Stimulated activated CD8-positive, alpha-beta memory T cell treated with anti-CD3 and anti-CD28 coated beads, Interleukin-4, amount 100 ng/mL, for 1 hour (primary cell): ENCODE results near the gene TEF.

Source experiments
- DNase-seq, 2 donors: peaks; one replicate each; pipeline ENCODE4 v3.0.0-alpha.2; 2020; ENCODE audit warnings: low read depth in 2 of 2, low spot score in 1 of 2

The TEF gene

GRCh38 chr22:41353862-41354575 lies 27.7 kb upstream of the TEF start:
- no peak for DNase-seq

DNA sequence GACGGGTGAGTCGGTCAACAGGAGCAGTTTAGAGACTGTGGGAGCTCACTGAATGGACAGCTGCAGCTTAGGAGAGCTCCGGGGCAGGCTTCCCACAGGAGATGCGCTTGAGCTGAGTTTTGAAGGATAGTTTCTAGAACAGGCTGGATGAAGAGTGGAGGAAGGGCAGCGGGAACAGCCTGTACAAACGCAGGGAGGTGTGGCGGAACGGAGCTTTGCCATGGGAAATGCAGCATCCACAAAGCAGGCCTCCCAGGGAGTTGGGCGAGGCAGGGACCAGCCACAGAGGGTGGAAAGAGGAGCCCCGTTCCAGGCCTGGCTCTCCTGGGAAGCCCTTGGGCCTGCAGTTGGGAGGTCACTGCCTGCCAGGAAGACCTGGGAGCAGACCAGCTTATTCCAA lies 26.8 kb upstream of the TEF start:
- no peak for DNase-seq

- no peak for DNase-seq
Measured at GRCh38 chr22:41355895-41356294, 25.8 kb upstream of the TEF start.

- no peak for DNase-seq
Measured at GRCh38 chr22:41356430-41357028, 25.2 kb upstream of the TEF start.

GRCh38 chr22:41357191-41357590 lies 24.6 kb upstream of the TEF start:
- DNase-seq = no peak

GRCh38 chr22:41358927-41359326 lies 22.8 kb upstream of the TEF start:
- DNase-seq = no peak

DNA sequence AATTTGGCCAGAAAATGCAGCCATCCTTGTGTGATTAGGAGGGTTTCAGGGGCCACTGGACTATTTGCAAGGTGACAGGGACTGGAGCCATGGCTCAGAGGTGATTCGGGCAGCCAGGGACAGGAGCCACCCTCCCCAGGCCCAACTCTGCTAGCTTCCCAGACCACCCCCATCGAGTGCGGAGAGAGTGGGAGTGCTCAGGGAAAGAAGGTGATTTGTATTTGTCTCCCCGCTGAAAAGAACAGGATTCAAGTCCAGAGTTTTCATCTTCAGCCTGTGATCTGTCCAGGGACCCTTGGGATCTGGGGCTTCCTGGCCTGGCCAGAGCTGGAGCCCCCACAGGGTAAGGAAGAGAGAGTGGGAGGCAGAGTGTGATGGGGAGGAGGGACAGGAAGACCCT lies 22.4 kb upstream of the TEF start:
- no peak for DNase-seq

DNA sequence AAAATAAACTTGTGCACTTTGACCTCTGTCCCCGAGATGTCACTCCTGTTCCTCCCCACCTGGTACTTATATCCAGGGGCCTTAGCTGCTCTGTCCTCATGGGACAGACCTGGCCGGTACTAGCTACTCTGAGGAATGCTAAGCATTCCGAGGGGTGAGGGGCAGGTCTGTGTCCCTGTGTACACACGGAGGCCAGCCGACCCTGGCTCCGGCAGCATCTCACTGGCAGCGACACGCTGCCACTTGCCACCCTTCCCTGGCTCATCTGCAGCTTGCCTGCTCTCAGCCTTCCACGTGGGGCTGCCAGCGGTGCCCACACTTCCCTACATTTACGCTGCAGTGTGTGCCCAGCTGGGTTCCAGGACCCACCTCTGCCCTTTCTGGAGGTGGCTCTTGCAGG lies 21.6 kb upstream of the TEF start:
- no peak for DNase-seq

DNA sequence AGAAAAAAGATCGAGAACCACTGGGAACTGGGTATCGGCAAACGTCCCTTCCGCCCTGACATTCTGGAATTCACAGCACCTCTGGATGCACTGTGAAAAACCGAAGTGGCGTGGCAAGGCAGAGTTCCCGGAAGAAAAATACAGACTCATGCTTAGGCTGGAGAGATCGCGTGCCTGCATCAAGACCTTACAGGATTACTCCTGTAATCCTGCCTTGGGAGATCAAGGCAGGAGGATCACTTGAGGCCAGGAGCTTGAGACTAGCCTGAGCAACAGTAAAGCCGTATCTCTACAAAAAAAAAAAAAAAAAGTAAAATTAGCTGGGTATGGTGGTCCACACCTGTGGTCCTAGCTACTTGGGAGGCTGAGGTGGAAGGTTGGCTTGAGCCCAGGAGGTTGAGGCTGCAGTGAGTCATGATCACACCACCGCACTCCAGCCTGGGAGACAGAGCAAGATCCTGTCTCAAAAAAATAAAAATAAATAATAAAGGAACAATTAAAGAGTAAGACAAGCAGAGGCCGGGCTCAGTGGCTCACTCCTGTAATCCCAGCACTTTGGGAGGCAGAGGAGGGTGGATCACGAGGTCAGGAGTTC lies 19.9 kb upstream of the TEF start:
- DNase-seq = no peak

DNA sequence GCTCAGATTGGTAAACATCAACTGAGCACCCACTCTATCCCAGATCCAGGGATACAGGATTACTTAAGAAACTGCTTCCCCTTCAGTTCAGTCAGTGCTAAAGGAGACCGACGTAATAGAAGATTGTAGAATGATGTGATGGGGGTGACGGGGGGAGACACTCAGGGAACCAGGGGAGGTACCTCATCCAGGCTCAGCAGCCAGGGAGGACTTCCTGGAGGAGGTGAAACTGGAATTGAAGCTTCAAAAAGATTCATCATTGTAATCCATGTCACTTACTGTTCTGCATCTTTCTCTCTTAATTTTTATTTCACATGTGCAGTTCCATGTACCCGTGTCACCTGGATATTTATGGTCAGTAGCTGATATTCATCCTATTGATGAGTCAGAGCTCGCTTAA lies 19.1 kb upstream of the TEF start:
- DNase-seq = no peak

DNA sequence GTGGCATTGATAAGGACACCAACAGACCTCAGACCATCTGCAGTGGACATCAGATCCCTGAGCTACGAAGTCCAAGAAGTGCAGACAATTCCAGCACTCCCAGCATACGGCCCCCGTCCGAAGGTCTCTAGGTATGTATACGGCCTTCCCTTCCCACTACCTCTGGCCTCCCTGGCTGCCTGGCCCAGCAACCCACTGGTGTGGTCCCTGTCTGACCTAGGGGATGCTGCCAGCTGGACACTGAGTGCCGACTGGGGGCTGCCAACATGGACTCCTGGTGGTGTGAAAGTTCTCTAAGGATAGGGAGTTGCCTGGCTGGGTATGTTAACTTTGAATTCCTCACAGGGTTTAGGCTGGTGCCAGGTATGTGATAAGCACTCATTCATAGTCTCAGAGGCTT lies 17.5 kb upstream of the TEF start:
- no peak for DNase-seq

DNA sequence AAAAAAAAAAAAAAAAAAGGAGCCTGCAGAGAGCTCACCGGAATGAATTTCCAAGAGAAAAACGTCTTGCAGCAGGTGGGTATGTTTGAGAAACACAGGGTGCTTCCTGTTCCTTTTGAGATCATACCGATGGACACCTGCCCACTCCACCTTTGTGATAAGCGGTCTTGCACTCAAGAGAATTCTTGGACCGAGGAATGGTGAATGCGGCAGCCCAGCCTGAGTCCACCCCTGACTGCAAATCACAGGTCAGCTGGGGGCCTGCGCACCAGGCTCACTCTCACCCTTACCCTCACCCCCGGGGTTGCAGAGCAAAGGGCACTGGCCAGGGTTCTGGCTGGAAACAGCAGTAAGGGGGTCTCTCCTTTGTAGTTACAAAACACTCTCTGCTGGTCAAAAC lies 16.8 kb upstream of the TEF start:
- no peak for DNase-seq

- no peak for DNase-seq
Measured at GRCh38 chr22:41365425-41365824, 16.3 kb upstream of the TEF start.

DNA sequence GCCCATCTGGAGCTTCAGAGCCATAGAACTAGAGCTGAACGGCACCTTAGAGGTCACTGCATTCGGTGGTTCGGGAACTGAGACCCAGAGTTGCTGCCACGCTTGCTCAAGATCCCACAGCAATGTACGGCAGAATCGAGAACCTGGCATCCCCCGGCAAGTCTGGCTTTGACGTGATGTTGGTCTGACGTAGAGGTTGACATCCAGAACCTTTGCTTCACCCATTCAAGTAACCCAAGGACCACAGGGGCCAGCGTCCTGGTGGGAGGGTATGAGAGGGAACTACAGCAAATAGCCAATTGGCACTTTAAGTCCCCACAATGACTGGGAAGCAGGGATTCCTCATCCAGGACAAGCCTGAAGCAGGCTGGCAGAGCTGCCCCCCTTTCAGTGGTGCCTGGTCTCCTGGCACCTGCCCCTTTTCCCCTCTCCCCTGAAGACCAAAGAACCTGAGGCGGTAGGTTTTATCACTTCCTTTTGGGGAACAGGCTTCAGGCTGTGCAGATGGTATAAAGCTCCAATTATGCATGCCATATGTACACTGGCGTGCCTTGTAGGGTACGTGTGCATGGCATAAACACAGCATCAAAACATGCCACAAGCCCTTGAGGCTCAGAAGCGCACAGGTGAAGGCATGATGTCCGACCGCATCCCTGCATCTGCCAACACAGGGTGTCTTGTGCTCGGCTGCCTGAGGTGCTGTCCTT lies 15.3 kb upstream of the TEF start:
- DNase-seq = no peak

DNA sequence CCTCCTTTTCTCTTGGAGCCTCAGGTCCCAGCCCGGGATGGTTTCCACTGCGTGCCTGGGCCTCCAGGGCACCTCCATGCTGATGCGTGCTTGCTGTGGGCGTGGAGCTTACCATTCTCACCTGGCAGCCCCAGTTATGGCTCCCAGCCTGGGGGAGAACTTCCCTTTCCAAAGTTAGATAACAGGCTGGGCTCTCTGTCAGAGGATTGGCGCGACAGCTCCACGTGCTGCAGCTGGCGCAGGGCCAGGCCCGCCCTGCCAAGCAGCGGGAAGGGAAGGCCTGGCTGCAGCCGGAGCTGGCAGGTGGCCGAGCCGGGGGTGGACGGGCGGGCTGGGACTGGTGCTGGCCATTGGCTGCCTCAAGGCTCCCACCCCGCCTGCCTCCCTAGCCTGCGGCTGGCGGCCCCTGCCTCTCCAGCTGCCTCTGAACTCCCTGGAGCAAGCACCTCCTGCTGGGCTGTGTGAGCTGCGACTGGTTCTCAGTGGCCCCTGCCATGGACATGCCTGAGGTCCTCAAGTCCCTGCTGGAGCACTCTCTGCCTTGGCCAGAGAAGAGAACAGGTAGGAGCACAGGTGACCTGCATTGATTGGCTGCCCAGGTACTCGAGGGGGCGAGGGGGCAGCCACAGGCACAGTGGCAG lies 14.6 kb upstream of the TEF start:
- DNase-seq = no peak

- DNase-seq = no peak
Measured at GRCh38 chr22:41367680-41368542, 13.8 kb upstream of the TEF start.

- DNase-seq = no peak
Measured at GRCh38 chr22:41368543-41369423, 13.0 kb upstream of the TEF start.

- DNase-seq = no peak
Measured at GRCh38 chr22:41369424-41369745, 12.4 kb upstream of the TEF start.

- DNase-seq = no peak
Measured at GRCh38 chr22:41369837-41370236, 11.9 kb upstream of the TEF start.

DNA sequence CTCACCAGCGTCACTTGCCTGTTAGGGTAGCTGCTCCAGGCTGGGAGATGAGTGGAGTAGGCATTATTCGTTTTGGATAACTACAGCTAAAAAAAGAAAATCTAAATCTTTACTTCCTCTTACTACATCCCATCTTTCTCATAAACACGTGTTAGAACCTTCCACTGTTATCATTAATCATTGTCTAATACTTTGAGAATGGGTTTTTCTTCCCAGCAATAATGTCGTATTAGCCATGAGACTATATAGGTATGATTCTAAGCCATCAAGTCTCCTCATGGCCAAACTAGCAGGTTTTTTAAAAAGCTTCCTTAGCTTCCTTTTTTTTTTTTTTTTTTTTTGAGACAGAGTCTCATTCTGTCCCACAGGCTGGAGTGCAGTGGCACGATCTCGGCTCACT lies 3.9 kb upstream of the TEF start:
- no peak for DNase-seq
